HG03280 (cell line): ENCODE measurements around the gene OR2V1.
"Not testable (repeated sequence)": the region's sequence is repeated elsewhere in the genome, so short reads cannot be mapped to it uniquely, and the experiment has no call there.

Source experiments
- ATAC-seq: cut with Tn5 transposase; IDR thresholded peaks from one replicate; pipeline ENCODE4 v1.9.1; 2021; ENCODE audit warnings: mild to moderate bottlenecking, moderate library complexity; ENCODE audit not compliant: unreplicated experiment

OR2V1 gene

GRCh38 chr5:181104606-181105390 is 26.2 kb downstream of the OR2V1 start:
- ATAC-seq: not testable (repeated sequence)

GRCh38 chr5:181104259-181104568 is 26.8 kb downstream of the OR2V1 start:
- not testable (repeated sequence) for ATAC-seq

- not testable (repeated sequence) for ATAC-seq
Measured at GRCh38 chr5:181101930-181102674, 28.9 kb downstream of the OR2V1 start.

GRCh38 chr5:181101030-181101641 is 29.8 kb downstream of the OR2V1 start:
- ATAC-seq: not testable (repeated sequence)

GRCh38 chr5:181100121-181100875 is 30.7 kb downstream of the OR2V1 start:
- ATAC-seq: no peak

- ATAC-seq: no peak
Measured at GRCh38 chr5:181099602-181100086, 31.3 kb downstream of the OR2V1 start.

GRCh38 chr5:181098762-181099601 is 32.0 kb downstream of the OR2V1 start:
- ATAC-seq: no peak

GRCh38 chr5:181097759-181098491 is 33.0 kb downstream of the OR2V1 start:
- ATAC-seq: not testable (repeated sequence)

- not testable (repeated sequence) for ATAC-seq
Measured at GRCh38 chr5:181097383-181097753, 33.6 kb downstream of the OR2V1 start.

- not testable (repeated sequence) for ATAC-seq
Measured at GRCh38 chr5:181096721-181097382, 34.1 kb downstream of the OR2V1 start.

- not testable (repeated sequence) for ATAC-seq
Measured at GRCh38 chr5:181095162-181095561, 35.8 kb downstream of the OR2V1 start.

GRCh38 chr5:181092428-181092827 is 38.5 kb downstream of the OR2V1 start:
- no peak for ATAC-seq

GRCh38 chr5:181088289-181088688 is 42.7 kb downstream of the OR2V1 start:
- ATAC-seq: no peak

GRCh38 chr5:181087309-181087708 is 43.7 kb downstream of the OR2V1 start:
- no peak for ATAC-seq

GRCh38 chr5:181086884-181087205 is 44.1 kb downstream of the OR2V1 start:
- no peak for ATAC-seq

GRCh38 chr5:181086026-181086883 is 44.7 kb downstream of the OR2V1 start:
- no peak for ATAC-seq

GRCh38 chr5:181084621-181085195 is 46.3 kb downstream of the OR2V1 start:
- no peak for ATAC-seq

- no peak for ATAC-seq
Measured at GRCh38 chr5:181081989-181082388, 49.0 kb downstream of the OR2V1 start.
